Activated T-helper 2 cell treated with anti-CD3 and anti-CD28 coated beads, Interferon-gamma antibody, Interleukin-2, Interleukin-4, amounts not matched to agents 10 μg/mL and 5 μg/mL and 100 μg/mL, durations not matched to agents 14 hours and 24 hours and 36 hours (primary cell): ENCODE data around the gene ZKSCAN4. TPM values are rescaled to one million over a fixed set of nuclear protein-coding genes. Genes with fewer than 3 reads are reported as not detected.

Source experiments
- total RNA-seq: library from RNA; stranded (reverse); gene quantifications from 2 replicates; pipeline ENCODE4 v1.2.3, GENCODE V29; 2022

Gene ZKSCAN4
- total RNA-seq, 1 donor from 2014 or later: 4.6 TPM

Other genes starting within 250 kb of the ZKSCAN4 start
- 0.34 TPM in 2 replicates for gene ZNF165, start 171.7 kb downstream of the ZKSCAN4 start, total RNA-seq
- 4.0 TPM in 2 replicates for gene ZSCAN16, start 127.7 kb downstream of the ZKSCAN4 start, total RNA-seq
- gene ZKSCAN8, start 110.4 kb downstream of the ZKSCAN4 start, total RNA-seq: 17.9 and 20.8 TPM in 2 replicates
- gene ZSCAN9, start 27.0 kb downstream of the ZKSCAN4 start, total RNA-seq: 9.7 and 10.8 TPM in 2 replicates
- not detected in 2 replicates for gene NKAPL, start 7.0 kb upstream of the ZKSCAN4 start, total RNA-seq
- gene ZSCAN26, start 14.9 kb upstream of the ZKSCAN4 start, total RNA-seq: 6.1 and 7.7 TPM in 2 replicates
- gene PGBD1, start 29.3 kb upstream of the ZKSCAN4 start, total RNA-seq: 3.4 and 3.8 TPM in 2 replicates
- 1.5 and 1.9 TPM in 2 replicates for gene ZSCAN31, start 83.9 kb upstream of the ZKSCAN4 start, total RNA-seq
- 3.5 TPM in 2 replicates for gene ZKSCAN3, start 97.7 kb upstream of the ZKSCAN4 start, total RNA-seq
- 5.3 and 5.7 TPM in 2 replicates for gene ZSCAN12, start 147.5 kb upstream of the ZKSCAN4 start, total RNA-seq
- gene ZSCAN23, start 191.2 kb upstream of the ZKSCAN4 start, total RNA-seq: 0.48 and 0.50 TPM in 2 replicates